ENCODE data around the gene DLX4.

DNA sequence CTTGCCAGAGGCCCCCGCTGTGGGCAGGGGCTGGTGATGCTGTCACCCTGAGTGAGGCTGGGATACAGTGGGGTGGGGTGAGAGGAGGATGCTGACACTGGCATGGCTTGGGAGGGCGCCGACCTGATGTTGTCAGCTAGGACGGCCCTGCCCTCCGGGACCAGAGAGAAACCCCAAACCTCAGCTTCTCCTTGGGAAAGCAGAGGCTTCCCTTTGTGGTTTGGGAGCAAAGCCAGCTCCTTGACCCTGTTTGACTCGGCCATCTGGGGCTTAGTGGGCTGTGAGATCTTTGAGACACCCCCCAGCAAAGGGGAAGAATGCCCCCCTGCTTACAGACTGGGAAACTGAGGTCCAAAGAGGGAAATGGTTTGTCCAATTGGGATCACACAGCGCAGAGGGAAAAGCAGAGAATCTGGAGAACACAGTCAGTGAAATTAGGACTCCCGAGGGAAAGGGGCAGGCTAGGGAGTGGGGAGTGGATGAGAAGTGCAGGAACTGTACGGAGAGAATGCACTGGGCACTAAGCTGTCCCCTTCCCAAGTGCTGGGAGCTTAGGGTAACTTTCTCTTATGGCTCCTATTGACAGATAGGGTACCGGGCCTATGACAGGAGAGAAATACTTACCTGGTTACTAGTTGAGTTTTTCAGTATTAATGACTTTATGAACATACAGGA, 40.7 kb upstream of the DLX4 start:
- TF ChIP-seq, protein P1, sequence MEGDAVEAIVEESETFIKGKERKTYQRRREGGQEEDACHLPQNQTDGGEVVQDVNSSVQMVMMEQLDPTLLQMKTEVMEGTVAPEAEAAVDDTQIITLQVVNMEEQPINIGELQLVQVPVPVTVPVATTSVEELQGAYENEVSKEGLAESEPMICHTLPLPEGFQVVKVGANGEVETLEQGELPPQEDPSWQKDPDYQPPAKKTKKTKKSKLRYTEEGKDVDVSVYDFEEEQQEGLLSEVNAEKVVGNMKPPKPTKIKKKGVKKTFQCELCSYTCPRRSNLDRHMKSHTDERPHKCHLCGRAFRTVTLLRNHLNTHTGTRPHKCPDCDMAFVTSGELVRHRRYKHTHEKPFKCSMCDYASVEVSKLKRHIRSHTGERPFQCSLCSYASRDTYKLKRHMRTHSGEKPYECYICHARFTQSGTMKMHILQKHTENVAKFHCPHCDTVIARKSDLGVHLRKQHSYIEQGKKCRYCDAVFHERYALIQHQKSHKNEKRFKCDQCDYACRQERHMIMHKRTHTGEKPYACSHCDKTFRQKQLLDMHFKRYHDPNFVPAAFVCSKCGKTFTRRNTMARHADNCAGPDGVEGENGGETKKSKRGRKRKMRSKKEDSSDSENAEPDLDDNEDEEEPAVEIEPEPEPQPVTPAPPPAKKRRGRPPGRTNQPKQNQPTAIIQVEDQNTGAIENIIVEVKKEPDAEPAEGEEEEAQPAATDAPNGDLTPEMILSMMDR (IDR thresholded peaks at IDR 0.05), result no peak
- no peak for TF ChIP-seq EZH2 (IDR thresholded peaks at IDR 0.05; ENCODE audit: borderline replicate concordance, insufficient read depth, low read depth, low read length, poor library complexity, severe bottlenecking)
